SH-SY5Y (cell line): Measurements from ENCODE around the gene ENOX1.

Experiments used
- GATA2 ChIP-seq: IDR thresholded peaks from 2 replicates; pipeline ENCODE4 v1.6.1; 2011; ENCODE audit warnings: mild to moderate bottlenecking, low read depth, low read length
- GATA3 ChIP-seq: IDR thresholded peaks from 2 replicates; pipeline ENCODE4 v1.6.1; 2011; ENCODE audit warnings: low read depth, mild to moderate bottlenecking, low read length, moderate library complexity

DNA sequence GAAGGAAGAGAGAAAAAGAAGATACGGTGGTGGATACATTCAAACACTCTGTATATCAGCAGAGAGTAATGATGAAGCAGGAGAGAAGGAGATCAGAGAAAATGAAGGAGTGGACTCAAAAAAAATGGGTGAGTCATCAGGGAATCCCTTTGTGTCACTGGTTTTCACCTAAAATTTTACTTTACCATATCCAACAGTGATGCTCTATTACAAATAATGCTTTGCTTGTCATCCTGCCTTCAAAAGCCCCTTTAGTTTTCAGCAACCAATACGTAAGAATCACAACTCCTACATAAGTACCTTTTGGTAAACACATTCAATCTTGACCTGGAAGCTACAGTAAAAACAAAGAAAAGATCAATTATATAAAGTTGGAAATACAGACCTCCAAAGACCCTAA, 88.8 kb downstream of the ENOX1 start:
- TF ChIP-seq GATA3 (no peak), GATA2 (no peak)
